Measurements from ENCODE around the gene KCNH3. TPM values are rescaled to one million over a fixed set of nuclear protein-coding genes. Genes with fewer than 3 reads are reported as not detected.
A peak's percentile ranks its signal among the peaks of the same experiment; 100 is the strongest.

The KCNH3 gene
- total and polyA plus RNA-seq, 2 of the 13 experiments (the other 11 are each of a cell fraction or from before 2014, with no cell fraction given), result 0.01 to 0.07 TPM

- no peak for TF ChIP-seq SCMH1 (CRISPR knock-in tag; IDR thresholded peaks at IDR 0.05; ENCODE audit: borderline replicate concordance)
- TF ChIP-seq ARID5B (CRISPR knock-in tag; IDR thresholded peaks at IDR 0.05), result no peak
- peak; percentile 68; the same call in 1 of the 2 replicates for TF ChIP-seq SPEN (CRISPR knock-in tag; IDR thresholded peaks at IDR 0.05; ENCODE audit: low read depth)
- 0 out of 2 replicates have a peak, but pooled peaks have one; percentile 4 for TF ChIP-seq ZBTB33 (CRISPR knock-in tag; IDR thresholded peaks at IDR 0.05)
- TF ChIP-seq ZBTB46 (CRISPR knock-in tag; IDR thresholded peaks at IDR 0.05; ENCODE audit: borderline replicate concordance), result no peak
- TF ChIP-seq ZSCAN21 (CRISPR knock-in tag; IDR thresholded peaks at IDR 0.05; ENCODE audit: borderline replicate concordance), result no peak
- 0 out of 2 replicates have a peak, but pooled peaks have one; percentile 35 for TF ChIP-seq ZSCAN5A (CRISPR knock-in tag; IDR thresholded peaks at IDR 0.05; ENCODE audit: borderline replicate concordance)
- no peak for TF ChIP-seq ZNF431 (CRISPR knock-in tag; IDR thresholded peaks at IDR 0.05; ENCODE audit: borderline replicate concordance, low read depth)
- no peak for TF ChIP-seq MTA1 (CRISPR knock-in tag; IDR thresholded peaks at IDR 0.05; ENCODE audit: borderline replicate concordance)
- no peak for TF ChIP-seq ZBTB37 (CRISPR knock-in tag; IDR thresholded peaks at IDR 0.05)
- TF ChIP-seq, protein P1, sequence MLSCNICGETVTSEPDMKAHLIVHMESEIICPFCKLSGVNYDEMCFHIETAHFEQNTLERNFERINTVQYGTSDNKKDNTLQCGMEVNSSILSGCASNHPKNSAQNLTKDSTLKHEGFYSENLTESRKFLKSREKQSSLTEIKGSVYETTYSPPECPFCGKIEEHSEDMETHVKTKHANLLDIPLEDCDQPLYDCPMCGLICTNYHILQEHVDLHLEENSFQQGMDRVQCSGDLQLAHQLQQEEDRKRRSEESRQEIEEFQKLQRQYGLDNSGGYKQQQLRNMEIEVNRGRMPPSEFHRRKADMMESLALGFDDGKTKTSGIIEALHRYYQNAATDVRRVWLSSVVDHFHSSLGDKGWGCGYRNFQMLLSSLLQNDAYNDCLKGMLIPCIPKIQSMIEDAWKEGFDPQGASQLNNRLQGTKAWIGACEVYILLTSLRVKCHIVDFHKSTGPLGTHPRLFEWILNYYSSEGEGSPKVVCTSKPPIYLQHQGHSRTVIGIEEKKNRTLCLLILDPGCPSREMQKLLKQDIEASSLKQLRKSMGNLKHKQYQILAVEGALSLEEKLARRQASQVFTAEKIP (CRISPR knock-in tag; IDR thresholded peaks at IDR 0.05; ENCODE audit: borderline replicate concordance), result no peak
- no peak for TF ChIP-seq ZNF781 (CRISPR knock-in tag; IDR thresholded peaks at IDR 0.05; ENCODE audit: borderline replicate concordance, not compliant biosample characterization)
- peak; percentile 64 for TF ChIP-seq SP2 (CRISPR knock-in tag; IDR thresholded peaks at IDR 0.05)
- no peak for TF ChIP-seq NBN (conservative IDR thresholded peaks at IDR 0.05)
Measured at GRCh38 chr12:49567611-49568441, 29.0 kb downstream of the KCNH3 start, which contains the start of gene MCRS1 (continued).

Data from HepG2 (cell line).